Mesothelial cell of epicardium (in vitro differentiated cells): ENCODE measurements around the gene LSP1. TPM values are rescaled to one million over a fixed set of nuclear protein-coding genes. Genes with fewer than 3 reads are reported as not detected.

ENCODE experiments used
- DNase-seq, 2 experiments: peaks; one replicate each; pipeline ENCODE4 v3.0.0; 2021; ENCODE audit warnings: low spot score in 2 of 2; ENCODE audit not compliant: unreplicated experiment in 2 of 2
- H3K27ac Mint-ChIP-seq: 2 replicates; pipeline ENCODE4 v1.8.0; 2021; ENCODE audit warnings: mixed read lengths
- H3K27me3 Mint-ChIP-seq: 2 replicates; pipeline ENCODE4 v1.8.0; 2021; ENCODE audit warnings: low read depth, mixed read lengths
- H3K36me3 Mint-ChIP-seq: 2 replicates; pipeline ENCODE4 v1.8.0; 2021; ENCODE audit warnings: mixed read lengths
- H3K4me1 Mint-ChIP-seq: 2 replicates; pipeline ENCODE4 v1.8.0; 2021; ENCODE audit warnings: mixed read lengths
- H3K4me3 Mint-ChIP-seq: 2 replicates; pipeline ENCODE4 v1.8.0; 2021; ENCODE audit warnings: mild to moderate bottlenecking, moderate library complexity, mixed read lengths
- H3K9me3 Mint-ChIP-seq: 2 replicates; pipeline ENCODE4 v1.8.0; 2021; ENCODE audit warnings: mixed read lengths
- CTCF ChIP-seq: fragments of 200-600 bp; sonication (generic); IDR thresholded peaks from one replicate; pipeline ENCODE4 v1.5.0; 2021; ENCODE audit warnings: antibody characterized with exemption; ENCODE audit not compliant: unreplicated experiment
- total RNA-seq: library from RNA; stranded (reverse); gene quantifications from 3 replicates; pipeline ENCODE4 v1.2.1, GENCODE V29; 2021

LSP1 gene
- total RNA-seq, 1 donor from 2014 or later = 4.9 TPM

- DNase-seq = peak; percentile 28 to 65
- peak; percentile 38 for TF ChIP-seq CTCF
- H3K4me3 Mint-ChIP-seq = peak overlapping the region; percentile 24
- no peaks in the 10 kb centered on the region for H3K27me3 Mint-ChIP-seq
- H3K4me1 Mint-ChIP-seq = peaks cover 23% of the 10 kb centered on the region
- H3K36me3 Mint-ChIP-seq = no peaks in the 10 kb centered on the region
- H3K27ac Mint-ChIP-seq = peak overlapping the region; percentile 87
- H3K9me3 Mint-ChIP-seq = no peaks in the 10 kb centered on the region
These were observed 23.6 kb downstream of the LSP1 start for GRCh38 chr11:1876361-1877063.

GRCh38 chr11:1877211-1878136 lies 24.6 kb downstream of the LSP1 start:
- H3K27ac Mint-ChIP-seq = peak overlapping the region; percentile 91
- TF ChIP-seq CTCF = no peak
- H3K27me3 Mint-ChIP-seq = no peaks in the 10 kb centered on the region
- no peaks in the 10 kb centered on the region for H3K36me3 Mint-ChIP-seq
- peak; percentile 19 to 58 for DNase-seq
- no peaks in the 10 kb centered on the region for H3K9me3 Mint-ChIP-seq
- H3K4me3 Mint-ChIP-seq = no peak overlapping the region
- peaks cover 25% of the 10 kb centered on the region for H3K4me1 Mint-ChIP-seq

GRCh38 chr11:1878137-1879031 lies 25.5 kb downstream of the LSP1 start:
- TF ChIP-seq CTCF = no peak
- H3K4me3 Mint-ChIP-seq = no peak overlapping the region
- peak in 1 of 2 experiments; percentile 27 for DNase-seq

GRCh38 chr11:1879342-1879940 lies 26.6 kb downstream of the LSP1 start:
- Mint-ChIP-seq H3K27me3 (no peaks in the 10 kb centered on the region), H3K4me3 (no peak overlapping the region), H3K4me1 (peaks cover 25% of the 10 kb centered on the region), H3K9me3 (no peaks in the 10 kb centered on the region), H3K27ac (peak overlapping the region; percentile 90), H3K36me3 (no peaks in the 10 kb centered on the region)
- TF ChIP-seq CTCF = no peak
- peak in 1 of 2 experiments; percentile 15 for DNase-seq

More at GRCh38 chr11:1878137-1879031, 25.5 kb downstream of the LSP1 start:
- Mint-ChIP-seq H3K36me3 (no peaks in the 10 kb centered on the region), H3K4me1 (peaks cover 27% of the 10 kb centered on the region), H3K27me3 (no peaks in the 10 kb centered on the region), H3K27ac (peak overlapping the region; percentile 47), H3K9me3 (no peaks in the 10 kb centered on the region)
